ENCODE results near the gene BPHL. TPM values are rescaled to one million over a fixed set of nuclear protein-coding genes. Genes with fewer than 3 reads are reported as not detected.
"Not testable (repeated sequence)": the region's sequence is repeated elsewhere in the genome, so short reads cannot be mapped to it uniquely, and the experiment has no call there.

The BPHL gene
- total RNA-seq, result 26.5 TPM

DNA sequence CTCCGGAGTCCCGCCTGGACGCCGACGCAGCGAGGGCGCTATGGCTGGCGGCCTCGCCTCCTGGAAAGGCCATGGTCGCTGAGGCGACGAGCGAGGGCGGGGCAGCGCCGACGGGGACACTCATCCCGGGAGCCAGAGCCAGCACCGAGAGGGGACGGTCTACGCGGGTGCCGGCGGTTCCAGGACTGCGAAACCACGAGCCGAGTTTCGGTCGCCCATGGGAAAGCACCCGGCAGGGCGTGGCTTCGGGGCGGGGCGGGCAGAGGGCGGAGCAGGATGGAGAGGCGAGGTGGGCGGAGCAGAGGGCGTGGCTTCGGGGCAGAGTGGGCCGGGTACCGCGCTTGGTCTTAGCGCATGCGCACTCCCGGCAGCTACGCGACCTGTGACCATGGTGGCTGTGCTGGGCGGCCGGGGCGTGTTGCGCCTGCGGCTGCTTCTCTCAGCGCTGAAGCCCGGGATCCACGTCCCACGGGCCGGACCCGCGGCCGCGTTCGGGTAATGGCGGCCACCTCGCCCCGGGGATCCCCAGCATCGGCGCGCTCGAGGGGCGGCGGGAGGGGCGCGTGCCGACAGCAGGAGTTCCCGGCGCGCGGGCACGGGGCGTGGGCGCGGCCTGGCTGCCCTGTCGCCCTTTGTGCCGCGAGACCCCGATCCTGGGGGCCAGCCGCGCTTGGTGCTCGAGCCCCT lies at the start of gene BPHL:
TSS of gene BPHL (plus strand) at position 359 of the 687 bp plus-strand sequence. CDS start at position 389, 30 bp downstream.
- DNase-seq (ENCODE audit: low spot score in 2 of 2) (peak; percentile 99), FAIRE-seq (no peak)

DNA sequence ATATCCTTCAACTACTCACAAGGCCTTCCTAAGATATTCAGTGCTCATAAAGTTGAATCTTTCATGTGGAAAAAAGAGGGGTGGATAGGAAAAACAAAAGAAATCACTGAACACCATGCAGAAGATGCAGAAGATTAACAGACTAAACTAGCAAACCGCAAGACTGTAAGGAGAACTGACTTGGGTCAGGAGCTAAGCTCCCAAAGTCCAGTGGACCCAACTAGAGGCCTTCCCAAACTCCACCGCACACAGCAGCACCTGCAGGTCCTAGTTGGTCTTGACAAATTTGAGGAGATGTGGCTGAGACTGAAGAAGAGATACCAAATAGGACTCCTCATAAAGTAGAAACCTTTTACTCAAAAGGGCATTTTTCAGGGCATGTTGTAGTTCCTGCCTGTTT lies 46.9 kb upstream of the BPHL start:
- no peak for FAIRE-seq

GRCh38 chr6:3072798-3073197 lies 45.7 kb upstream of the BPHL start:
- FAIRE-seq, result no peak
- no peak for DNase-seq (ENCODE audit: low spot score in 2 of 2)

More for the DNA sequence above, 46.9 kb upstream of the BPHL start:
- no peak for DNase-seq (ENCODE audit: low spot score in 2 of 2)

DNA sequence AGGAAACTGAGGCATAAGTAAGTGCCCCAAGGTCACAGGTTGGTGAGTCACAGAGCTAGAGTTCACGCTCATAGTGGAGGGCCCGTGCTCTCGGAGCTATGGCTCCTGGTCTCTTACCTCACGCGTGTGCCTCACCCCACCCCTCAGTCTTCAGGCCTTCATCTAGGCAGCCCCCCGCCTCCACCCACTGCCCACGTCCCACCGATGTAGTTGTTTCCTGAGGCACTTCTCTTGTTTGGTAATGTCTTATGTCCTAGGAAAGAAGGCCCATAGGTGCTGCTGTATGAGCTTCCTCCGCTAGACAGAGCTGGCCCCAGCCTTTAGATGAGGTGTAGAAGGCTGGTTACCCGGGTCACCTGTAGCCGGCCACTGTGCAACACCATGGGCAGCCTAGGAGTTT lies 45.1 kb upstream of the BPHL start:
- FAIRE-seq (no peak), DNase-seq (ENCODE audit: low spot score in 2 of 2) (no peak)

- FAIRE-seq, result no peak
- no peak for DNase-seq (ENCODE audit: low spot score in 2 of 2)
Measured at GRCh38 chr6:3075772-3076113, 42.8 kb upstream of the BPHL start.

DNA sequence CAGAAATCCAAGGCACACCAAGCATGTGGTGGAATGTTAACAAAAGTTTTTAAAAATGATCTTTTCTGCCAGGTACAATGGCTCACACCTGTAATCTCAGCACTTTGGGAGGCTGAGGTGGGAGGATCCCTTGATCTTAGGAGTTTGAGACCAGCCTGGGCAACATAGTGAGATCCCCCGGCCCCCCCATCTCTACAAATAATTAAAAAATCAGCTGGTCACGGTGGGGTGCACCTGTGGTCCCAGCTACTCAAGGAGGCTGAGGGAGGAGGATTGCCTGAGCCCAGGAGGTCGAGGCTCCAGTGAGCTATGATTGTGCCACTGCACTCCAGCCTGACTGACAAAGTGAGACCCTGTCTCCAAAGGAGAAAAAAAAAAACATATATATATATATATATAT lies 42.2 kb upstream of the BPHL start:
- FAIRE-seq (no peak), DNase-seq (ENCODE audit: low spot score in 2 of 2) (no peak)

DNA sequence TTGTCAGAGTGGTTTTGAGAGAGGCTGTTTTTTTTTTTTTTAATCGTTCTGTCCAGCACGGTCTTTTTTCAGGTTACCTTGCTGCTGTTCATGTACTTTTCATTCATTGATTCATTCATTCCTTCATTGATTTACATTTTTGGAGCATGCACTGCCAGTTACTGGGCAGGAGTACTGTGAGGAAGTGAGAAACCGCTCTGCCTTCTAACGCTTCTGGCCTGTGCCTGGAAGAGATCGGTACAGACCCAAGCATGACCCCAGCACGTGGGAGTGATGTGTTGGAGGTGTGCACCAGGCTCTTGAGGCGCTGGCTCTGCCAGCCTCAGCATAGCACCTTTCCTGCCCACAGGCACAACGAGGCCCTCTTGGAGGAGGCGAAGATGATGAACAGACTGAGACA lies 41.1 kb upstream of the BPHL start:
- no peak for DNase-seq (ENCODE audit: low spot score in 2 of 2)
- FAIRE-seq, result no peak

- DNase-seq (ENCODE audit: low spot score in 2 of 2); FAIRE-seq: not testable (repeated sequence)
Measured at GRCh38 chr6:3078952-3079351, 39.6 kb upstream of the BPHL start.

DNA sequence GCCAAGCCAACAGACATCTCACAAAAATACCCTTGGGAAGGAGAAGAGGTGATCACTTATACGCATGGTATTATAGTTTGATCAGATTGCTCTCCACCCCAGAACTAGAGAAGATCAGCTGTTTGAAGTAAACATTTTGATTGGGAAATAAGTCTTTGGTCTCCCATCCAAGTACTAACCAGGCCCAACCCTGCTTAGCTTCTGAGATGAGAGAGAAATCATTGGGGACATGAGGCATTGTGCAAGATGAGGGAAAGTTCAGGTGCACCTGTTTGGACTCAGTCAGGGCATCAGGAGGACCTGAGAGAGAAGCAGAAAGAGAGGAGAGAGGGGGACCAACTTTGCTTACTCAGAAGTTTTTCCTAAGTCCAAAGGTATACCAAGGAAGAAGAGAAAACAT lies 38.8 kb upstream of the BPHL start:
- DNase-seq (ENCODE audit: low spot score in 2 of 2) (no peak), FAIRE-seq (no peak)

- FAIRE-seq, result no peak
- DNase-seq (ENCODE audit: low spot score in 2 of 2), result no peak
Measured at GRCh38 chr6:3081960-3082359, 36.6 kb upstream of the BPHL start.

GRCh38 chr6:3085074-3085473 lies 33.4 kb upstream of the BPHL start:
- DNase-seq (ENCODE audit: low spot score in 2 of 2) (no peak), FAIRE-seq (no peak)

GRCh38 chr6:3086282-3086946 lies 32.1 kb upstream of the BPHL start:
- FAIRE-seq, result no peak
- no peak for DNase-seq (ENCODE audit: low spot score in 2 of 2)

DNA sequence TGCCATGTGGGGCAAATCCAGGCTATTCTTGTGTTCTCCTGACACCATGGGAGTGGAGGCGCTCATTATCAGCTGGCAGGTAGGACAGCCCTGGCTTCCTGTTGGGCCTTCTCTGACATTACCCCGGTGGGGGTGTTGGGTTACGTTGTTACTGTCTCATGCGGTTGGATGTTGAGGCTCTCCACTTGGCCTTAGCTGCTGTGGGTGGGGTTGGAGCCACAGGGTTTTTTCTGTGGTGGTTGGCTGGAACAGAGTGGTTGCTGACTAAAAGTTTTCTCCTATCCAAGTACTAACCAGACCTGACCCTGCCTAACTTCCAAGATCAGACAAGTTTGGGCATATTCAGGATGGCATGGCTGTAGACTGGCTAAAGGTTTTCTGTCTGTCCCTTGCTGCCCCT lies 30.1 kb upstream of the BPHL start:
- DNase-seq (ENCODE audit: low spot score in 2 of 2), result no peak
- no peak for FAIRE-seq

GRCh38 chr6:3088968-3089367 lies 29.5 kb upstream of the BPHL start:
- FAIRE-seq, result no peak
- no peak for DNase-seq (ENCODE audit: low spot score in 2 of 2)

DNA sequence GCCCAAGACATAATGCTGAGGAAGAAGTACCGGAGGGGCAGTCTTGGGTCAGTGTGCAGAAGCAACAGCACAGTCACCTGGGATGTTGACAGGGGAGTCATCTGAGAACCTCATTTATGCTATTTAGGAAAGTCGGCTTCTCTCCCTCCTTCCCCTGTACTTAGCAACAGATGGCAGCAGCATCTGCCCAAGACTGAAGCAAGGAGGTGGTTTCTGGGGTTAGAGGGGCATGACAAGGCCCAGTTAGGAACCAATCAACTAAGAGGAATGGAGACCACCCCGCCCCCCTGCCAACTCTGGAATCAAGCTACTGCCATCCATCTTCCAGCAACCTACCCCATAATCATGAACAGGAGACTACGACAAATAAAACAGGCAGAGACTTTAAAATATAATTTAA lies 28.5 kb upstream of the BPHL start:
- FAIRE-seq (no peak), DNase-seq (ENCODE audit: low spot score in 2 of 2) (no peak)

DNA sequence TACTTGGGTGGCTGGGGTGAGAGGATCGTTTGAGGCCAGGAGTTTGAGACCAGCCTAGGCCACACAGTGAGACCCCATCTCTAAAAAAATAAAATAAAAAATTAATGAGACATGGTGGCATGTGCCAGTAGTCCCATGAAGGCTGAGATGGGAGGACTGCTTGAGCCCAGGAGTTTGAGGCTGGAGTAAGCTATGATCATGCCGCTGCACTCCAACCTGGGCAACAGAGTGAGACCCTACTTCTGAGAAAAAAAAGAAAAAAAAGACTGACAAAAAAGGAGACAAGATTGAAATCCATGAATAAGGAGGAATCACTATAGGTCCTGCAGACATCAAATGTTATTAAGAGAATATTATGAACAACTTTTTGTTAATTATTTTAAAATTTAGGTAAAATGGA lies 23.7 kb upstream of the BPHL start:
- no peak for DNase-seq (ENCODE audit: low spot score in 2 of 2)
- FAIRE-seq, result no peak

GRCh38 chr6:3102875-3103274 lies 15.6 kb upstream of the BPHL start:
- peak; percentile 30 for FAIRE-seq
- no peak for DNase-seq (ENCODE audit: low spot score in 2 of 2)

- no peak for FAIRE-seq
- no peak for DNase-seq (ENCODE audit: low spot score in 2 of 2)
Measured at GRCh38 chr6:3108746-3109414, 9.6 kb upstream of the BPHL start.

- no peak for FAIRE-seq
- no peak for DNase-seq (ENCODE audit: low spot score in 2 of 2)
Measured at GRCh38 chr6:3109761-3110160, 8.8 kb upstream of the BPHL start.

DNA sequence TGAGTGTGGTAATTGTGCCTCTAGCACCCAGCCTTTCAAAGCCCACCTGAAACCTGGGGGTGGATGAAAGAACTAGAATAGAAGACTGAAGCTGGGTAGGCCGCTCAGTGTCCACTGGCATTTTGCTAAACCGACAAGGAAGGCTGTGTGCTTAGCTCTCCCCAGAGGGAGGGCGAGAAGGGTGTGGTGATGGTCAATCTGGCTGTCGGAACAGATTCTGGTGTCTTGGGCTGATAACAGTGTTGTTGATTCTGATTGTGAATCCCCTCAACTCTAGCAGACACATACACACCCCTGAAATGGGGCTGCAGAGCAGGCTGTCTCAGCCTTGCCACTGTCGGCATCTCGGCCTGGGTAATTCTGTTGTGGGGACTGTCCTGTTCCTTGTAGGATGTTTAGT lies 4.1 kb upstream of the BPHL start:
- FAIRE-seq, result no peak
- DNase-seq (ENCODE audit: low spot score in 2 of 2), result no peak

- DNase-seq (ENCODE audit: low spot score in 2 of 2) (no peak), FAIRE-seq (no peak)
Measured at GRCh38 chr6:3117912-3118352, 579 bp upstream of the BPHL start.
